ENCODE data around the gene KRTAP12-2. TPM values are rescaled to one million over a fixed set of nuclear protein-coding genes. Genes with fewer than 3 reads are reported as not detected.
"Not testable (repeated sequence)": the region's sequence is repeated elsewhere in the genome, so short reads cannot be mapped to it uniquely, and the experiment has no call there.

Gene KRTAP12-2
- total and polyA plus RNA-seq, 5 donors: not detected

DNA sequence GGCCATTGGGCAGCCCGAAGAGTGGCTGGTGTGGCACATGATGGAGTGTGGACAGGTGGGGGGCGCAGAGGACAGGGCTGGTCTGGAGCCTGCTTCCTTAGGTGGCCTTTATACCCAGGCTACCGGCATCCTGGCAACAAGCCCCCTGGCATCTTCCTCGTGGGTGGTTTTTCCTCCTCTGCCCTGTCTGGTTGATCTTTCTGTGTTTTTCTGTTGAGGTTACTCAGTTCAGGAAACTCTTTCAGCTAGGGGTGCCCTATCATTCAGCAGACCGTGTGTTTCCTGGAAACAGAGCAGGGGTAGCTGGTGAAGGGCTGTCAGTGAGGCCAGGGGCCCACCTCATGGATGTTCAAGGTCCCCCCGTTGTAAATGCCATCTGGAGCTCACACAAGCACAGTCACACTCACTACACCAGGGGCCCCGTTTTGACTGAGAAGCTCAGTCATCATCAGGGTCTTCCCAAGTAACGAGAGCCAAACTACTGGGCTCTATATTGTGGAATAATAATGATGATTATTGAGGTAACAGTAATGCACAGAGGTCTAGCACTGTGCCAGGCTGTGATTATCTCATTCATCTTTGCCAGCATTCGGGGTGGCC lies 12.1 kb downstream of the KRTAP12-2 start, which contains the start of gene KRTAP12-4:
TSS of gene KRTAP12-4 (minus strand) at position 84 of the 600 bp plus-strand sequence. CDS start at position 39, 45 bp downstream.
- no peak within 1 kb of the TSS for H3K27ac ChIP-seq (ENCODE audit: low read length)
- DNase-seq (no peak), ATAC-seq (no peak)
- H3K9me3 ChIP-seq (ENCODE audit: control insufficient read depth, low read length): no peaks in the 10 kb centered on the region
- intact Hi-C loops (cut with DNase I): no loop called here
- no peaks in the 10 kb centered on the region for H3K27me3 ChIP-seq (ENCODE audit: control insufficient read depth, insufficient read depth)
- H3K4me3 ChIP-seq (ENCODE audit: low read length): no peak within 1 kb of the TSS
- H3K4me1 ChIP-seq (ENCODE audit: control insufficient read depth, insufficient read depth, low read length): no peaks in the 10 kb centered on the region
- WGBS: 81% methylated on average over 8 of the region's 9 CpGs

DNA sequence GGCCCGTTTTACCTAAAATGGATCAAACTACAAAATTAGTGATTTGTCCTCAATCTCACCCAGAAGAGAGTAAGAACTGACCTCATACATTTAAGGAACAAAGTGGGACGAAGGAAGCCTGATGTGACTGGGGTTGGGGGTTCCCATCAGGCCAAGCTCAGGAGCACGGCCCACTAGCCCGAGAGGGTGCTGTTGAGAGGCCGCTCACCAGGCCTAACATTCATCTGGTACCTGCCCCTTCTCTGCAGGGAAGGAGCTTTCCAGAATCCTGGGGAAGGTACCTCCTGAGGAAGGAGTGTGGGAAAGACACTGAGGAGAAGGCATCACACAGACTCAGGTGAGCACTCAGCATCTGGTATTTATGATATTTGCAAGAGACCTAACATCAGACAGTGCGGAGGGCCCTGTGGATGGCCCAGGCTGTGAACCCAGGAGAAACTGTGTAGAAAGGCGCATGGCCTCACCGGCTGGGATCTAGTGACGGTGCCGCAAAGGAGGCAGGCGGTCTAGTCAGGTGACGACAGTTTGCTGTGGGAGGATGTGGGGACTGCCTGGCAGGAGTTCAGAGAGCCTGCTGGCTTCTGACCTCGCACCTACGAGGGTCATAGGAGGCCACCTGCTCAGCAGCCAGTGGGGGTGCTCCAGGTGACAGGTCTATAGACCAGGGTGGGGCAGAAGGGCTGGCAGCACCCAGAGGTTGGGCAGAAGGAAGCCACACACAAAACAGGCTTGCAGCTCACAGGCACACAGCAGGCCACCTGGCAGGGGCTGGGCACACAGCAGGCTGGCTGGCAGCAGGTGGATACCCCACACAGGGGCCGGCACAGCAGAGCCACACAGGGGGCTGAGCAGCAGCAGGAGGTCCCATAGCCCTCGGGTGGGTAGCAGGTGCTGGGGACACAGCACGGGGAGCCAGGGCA lies 12.8 kb downstream of the KRTAP12-2 start:
- no peaks in the 10 kb centered on the region for H3K9me3 ChIP-seq (ENCODE audit: control insufficient read depth, low read length)
- WGBS: 75% methylated on average over 17 of the region's 17 CpGs
- no peak overlapping the region for H3K27ac ChIP-seq (ENCODE audit: low read length)
- intact Hi-C loops (cut with DNase I): no loop called here
- peak in 1 of 3 donors; percentile 55 for DNase-seq
- no peak for ATAC-seq
- H3K4me1 ChIP-seq (ENCODE audit: control insufficient read depth, insufficient read depth, low read length): no peaks in the 10 kb centered on the region
- no peaks in the 10 kb centered on the region for H3K27me3 ChIP-seq (ENCODE audit: control insufficient read depth, insufficient read depth)
- no peak overlapping the region for H3K4me3 ChIP-seq (ENCODE audit: low read length)

DNA sequence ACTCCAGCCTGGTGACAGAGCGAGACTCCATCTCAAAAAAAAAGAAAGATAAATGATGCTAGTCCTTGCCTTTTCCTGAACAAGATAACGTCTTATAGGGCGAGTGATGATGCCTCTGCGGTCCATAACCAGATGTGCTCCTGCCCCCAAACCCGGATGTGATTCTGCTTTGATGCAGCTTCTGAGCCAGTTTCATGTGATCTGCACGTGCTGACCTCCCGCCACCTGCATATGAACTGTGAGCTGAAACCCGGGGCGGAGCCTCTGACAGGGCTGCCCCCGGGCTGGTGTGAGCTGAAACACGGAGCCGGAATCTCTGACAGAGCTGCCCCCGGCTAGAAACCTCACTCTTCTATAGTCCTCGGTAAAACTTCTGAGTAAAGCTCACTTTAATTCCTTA lies 13.6 kb downstream of the KRTAP12-2 start:
- no peaks in the 10 kb centered on the region for H3K9me3 ChIP-seq (ENCODE audit: control insufficient read depth, low read length)
- H3K4me3 ChIP-seq (ENCODE audit: low read length): no peak overlapping the region
- no peak for ATAC-seq
- DNase-seq: no peak
- 62% methylated on average over 14 of the region's 14 CpGs for WGBS
- no peaks in the 10 kb centered on the region for H3K27me3 ChIP-seq (ENCODE audit: control insufficient read depth, insufficient read depth)
- no peaks in the 10 kb centered on the region for H3K4me1 ChIP-seq (ENCODE audit: control insufficient read depth, insufficient read depth, low read length)
- intact Hi-C loops (cut with DNase I): no loop called here
- H3K27ac ChIP-seq (ENCODE audit: low read length): no peak overlapping the region

DNA sequence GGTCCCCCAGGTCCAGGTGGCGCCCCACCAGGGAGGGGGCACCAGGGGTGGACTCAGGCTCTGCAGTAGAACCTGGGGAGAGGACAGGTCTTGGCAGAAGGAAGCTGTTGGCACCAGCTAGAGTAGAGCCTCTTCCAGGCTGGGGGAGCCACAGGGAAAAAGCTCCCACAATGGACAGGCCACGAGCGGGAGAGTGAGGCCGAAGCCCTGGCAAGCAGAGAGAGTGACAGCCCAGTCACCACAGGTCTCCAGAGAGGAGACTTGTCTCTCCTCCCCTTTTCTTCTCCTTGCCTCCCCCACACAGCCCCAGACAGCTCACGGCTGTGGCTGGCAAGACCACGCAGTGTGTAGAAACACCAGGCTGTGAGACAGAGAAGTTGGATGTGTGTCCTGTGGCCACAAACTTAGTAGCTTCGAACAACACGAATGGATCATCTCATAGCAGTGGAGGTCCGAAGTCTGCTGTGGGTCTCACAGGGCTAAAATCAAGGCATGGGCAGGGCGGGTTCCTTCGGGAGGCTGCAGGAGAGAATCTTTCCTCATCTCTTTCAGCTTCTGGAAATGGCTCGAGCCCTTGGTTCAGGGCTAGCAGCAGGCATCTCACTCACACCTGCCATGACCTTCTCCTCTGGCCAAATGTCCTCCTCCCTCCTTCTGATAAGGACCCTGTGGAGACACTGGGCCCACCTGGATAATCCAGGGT lies 15.6 kb downstream of the KRTAP12-2 start:
- intact Hi-C loops (cut with DNase I): no loop called here
- Histone ChIP-seq H3K27ac (ENCODE audit: low read length) (no peak overlapping the region), H3K4me1 (ENCODE audit: control insufficient read depth, insufficient read depth, low read length) (no peaks in the 10 kb centered on the region), H3K9me3 (ENCODE audit: control insufficient read depth, low read length) (no peaks in the 10 kb centered on the region), H3K27me3 (ENCODE audit: control insufficient read depth, insufficient read depth) (no peaks in the 10 kb centered on the region), H3K4me3 (ENCODE audit: low read length) (no peak overlapping the region)
- ATAC-seq: no peak
- no peak for DNase-seq
- WGBS: 83% methylated on average over 12 of the region's 12 CpGs

DNA sequence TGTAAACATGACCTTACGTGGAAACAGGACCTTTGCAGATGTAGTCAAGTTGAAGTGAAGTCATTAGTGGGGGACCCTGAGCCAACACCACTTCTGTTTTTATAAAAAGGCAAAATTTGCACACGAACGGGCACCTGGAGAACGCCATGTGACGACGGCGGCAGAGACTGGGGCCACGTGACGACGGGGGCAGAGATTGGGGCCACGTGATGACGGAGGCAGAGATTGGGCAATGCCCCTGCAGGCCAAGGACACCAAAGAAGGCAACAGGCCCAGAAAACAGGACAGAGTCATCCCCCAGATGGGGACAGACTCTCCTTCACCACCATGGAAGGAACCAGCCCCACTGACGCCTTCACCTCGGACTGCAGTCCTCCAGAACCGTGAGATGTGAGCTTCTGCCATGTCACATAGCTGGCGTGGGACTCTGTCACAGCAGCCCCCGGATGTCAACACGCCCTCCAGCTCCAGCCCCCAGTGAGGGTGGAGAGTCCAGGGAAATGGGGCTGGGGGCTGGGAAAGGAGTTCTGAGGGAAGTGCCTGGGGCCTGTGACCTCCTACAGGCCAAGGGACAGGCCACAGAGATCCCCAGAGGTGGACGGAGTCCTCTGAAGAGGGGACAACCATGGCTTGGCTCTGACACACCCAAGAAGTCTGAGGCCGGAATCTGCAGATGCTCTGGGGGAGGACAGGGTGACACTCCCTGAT lies 16.3 kb downstream of the KRTAP12-2 start:
- WGBS: 90% methylated on average over 20 of the region's 20 CpGs

DNA sequence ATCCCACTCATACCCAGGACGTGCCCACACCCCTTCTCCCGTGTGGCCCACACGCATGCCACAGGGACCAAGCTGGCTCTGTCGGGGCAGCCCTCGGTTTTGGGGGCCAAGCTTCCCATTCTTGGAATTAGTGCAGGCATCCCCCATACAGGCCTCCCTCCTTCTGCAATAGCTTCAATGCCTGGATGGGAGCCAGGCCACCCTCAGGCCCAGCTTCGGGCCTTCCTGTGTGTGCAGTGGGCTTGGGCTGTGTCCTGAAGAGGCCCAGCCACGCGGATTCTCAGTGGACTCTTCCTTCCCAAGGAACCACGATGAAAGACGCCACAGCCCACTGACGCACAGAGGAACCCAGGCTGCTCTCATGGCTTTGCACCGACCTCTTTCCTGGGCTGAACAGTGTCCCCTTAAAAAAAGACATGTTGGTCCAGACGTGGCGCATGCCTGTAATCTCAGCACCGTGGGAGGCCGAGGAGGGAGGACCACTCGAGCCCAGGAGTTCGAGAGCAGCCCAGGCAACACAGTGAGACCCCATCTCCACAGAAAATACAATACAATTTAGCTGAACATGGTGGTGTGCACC lies 17.1 kb downstream of the KRTAP12-2 start:
- Histone ChIP-seq H3K27me3 (ENCODE audit: control insufficient read depth, insufficient read depth) (no peaks in the 10 kb centered on the region), H3K4me3 (ENCODE audit: low read length) (no peak overlapping the region), H3K4me1 (ENCODE audit: control insufficient read depth, insufficient read depth, low read length) (no peaks in the 10 kb centered on the region), H3K27ac (ENCODE audit: low read length) (no peak overlapping the region), H3K9me3 (ENCODE audit: control insufficient read depth, low read length) (no peaks in the 10 kb centered on the region)
- no peak for DNase-seq
- intact Hi-C loops (cut with DNase I): no loop called here
- 81% methylated on average over 18 of the region's 18 CpGs for WGBS
- ATAC-seq: no peak

More for the DNA sequence above, 16.3 kb downstream of the KRTAP12-2 start:
- Histone ChIP-seq H3K4me3 (ENCODE audit: low read length) (no peak overlapping the region), H3K4me1 (ENCODE audit: control insufficient read depth, insufficient read depth, low read length) (no peaks in the 10 kb centered on the region), H3K27me3 (ENCODE audit: control insufficient read depth, insufficient read depth) (no peaks in the 10 kb centered on the region), H3K27ac (ENCODE audit: low read length) (no peak overlapping the region), H3K9me3 (ENCODE audit: control insufficient read depth, low read length) (no peaks in the 10 kb centered on the region)
- intact Hi-C loops (cut with DNase I): no loop called here
- ATAC-seq: no peak
- no peak for DNase-seq

DNA sequence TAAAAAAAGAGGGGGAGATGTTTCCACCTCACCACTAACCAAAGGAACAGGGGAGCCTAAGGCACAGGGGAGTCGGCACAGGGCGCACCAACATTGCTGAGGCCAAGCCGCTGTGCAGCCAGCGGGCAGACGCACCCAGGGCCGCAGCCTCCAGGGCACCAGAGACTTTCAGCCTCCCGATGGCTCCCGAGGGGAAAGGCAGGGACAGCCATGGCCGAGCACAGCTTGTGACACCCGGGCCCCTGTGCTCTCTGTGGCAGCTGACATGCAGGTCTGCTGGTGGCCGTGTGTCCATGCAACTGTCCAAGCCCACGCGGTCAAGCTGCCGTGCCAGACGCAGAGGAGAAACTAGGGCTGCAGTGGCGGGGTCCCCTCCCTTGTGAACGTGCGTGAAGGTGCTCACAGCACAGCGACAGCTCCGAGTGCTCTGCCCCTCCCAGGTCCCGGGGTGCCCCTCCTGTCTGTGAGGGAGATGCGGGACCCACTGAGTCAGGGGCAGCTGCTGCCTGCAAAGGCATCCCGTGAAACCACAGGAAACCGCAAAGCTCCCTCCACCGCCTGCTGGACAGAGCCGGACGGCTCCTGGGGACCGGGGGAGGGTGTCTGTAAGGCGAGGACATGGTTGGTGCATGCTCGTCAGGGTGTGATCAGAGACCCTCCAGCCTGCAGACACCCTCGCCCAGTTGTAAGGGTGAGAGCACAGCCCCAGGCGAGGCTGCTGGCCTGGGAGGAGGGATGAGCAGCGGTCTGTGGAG lies 18.0 kb downstream of the KRTAP12-2 start:
- DNase-seq (no peak), ATAC-seq (no peak)
- intact Hi-C loops (cut with DNase I): no loop called here
- Histone ChIP-seq H3K9me3 (ENCODE audit: control insufficient read depth, low read length) (no peaks in the 10 kb centered on the region), H3K27me3 (ENCODE audit: control insufficient read depth, insufficient read depth) (no peaks in the 10 kb centered on the region), H3K4me3 (ENCODE audit: low read length) (no peak overlapping the region), H3K4me1 (ENCODE audit: control insufficient read depth, insufficient read depth, low read length) (no peaks in the 10 kb centered on the region), H3K27ac (ENCODE audit: low read length) (no peak overlapping the region)
- 76% methylated on average over 33 of the region's 33 CpGs for WGBS

DNA sequence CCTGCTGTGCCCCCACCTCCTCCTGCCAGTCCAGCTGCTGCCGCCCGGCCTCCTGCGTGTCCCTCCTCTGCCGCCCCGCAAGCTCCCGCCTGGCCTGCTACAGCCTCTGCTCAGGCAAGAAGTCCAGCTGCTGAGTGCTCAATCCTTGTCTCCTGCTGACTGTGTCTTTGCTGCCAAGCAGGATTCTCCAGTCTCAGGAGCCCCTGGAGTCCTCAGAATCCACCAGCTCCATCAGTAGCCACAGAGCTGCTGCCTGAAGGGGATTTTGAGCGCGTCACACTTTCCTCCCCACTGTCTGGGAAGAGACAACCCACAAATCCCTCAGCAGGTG lies 19.5 kb downstream of the KRTAP12-2 start:
- WGBS: 68% methylated on average over 8 of the region's 8 CpGs
- Histone ChIP-seq H3K4me1 (ENCODE audit: control insufficient read depth, insufficient read depth, low read length) (no peaks in the 10 kb centered on the region), H3K9me3 (ENCODE audit: control insufficient read depth, low read length) (no peaks in the 10 kb centered on the region), H3K4me3 (ENCODE audit: low read length) (no peak overlapping the region), H3K27ac (ENCODE audit: low read length) (no peak overlapping the region), H3K27me3 (ENCODE audit: control insufficient read depth, insufficient read depth) (no peaks in the 10 kb centered on the region)
- DNase-seq: no peak
- intact Hi-C loops (cut with DNase I): no loop called here
- no peak for ATAC-seq

DNA sequence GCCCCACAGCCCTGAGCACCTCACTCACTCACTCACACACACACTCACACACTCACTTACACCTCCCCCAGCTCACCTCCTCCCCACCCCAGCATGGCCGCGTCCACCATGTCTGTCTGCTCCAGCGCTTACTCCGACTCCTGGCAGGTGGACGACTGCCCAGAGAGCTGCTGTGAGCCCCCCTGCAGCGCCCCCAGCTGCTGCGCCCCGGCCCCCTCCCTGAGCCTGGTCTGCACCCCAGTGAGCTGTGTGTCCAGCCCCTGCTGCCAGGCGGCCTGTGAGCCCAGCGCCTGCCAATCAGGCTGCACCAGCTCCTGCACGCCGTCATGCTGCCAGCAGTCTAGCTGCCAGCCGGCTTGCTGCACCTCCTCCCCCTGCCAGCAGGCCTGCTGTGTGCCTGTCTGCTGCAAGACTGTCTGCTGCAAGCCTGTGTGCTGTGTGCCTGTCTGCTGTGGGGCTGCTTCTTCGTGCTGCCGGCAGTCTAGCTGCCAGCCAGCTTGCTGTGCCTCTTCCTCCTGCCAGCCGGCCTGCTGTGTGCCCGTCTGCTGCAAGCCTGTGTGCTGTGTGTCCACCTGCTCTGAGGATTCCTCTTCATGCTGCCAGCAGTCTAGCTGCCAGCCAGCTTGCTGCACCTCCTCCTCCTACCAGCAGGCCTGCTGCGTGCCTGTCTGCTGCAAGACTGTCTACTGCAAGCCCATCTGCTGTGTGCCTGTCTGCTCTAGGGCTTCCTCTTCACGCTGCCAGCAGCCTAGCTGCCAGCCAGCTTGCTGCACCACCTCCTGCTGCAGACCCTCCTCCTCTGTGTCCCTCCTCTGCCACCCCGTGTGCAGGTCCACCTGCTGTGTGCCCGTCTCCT lies 20.1 kb downstream of the KRTAP12-2 start, which contains the start of gene KRTAP10-11:
TSS of gene KRTAP10-11 (plus strand) at position 49 of the 856 bp plus-strand sequence. CDS start at position 94, 45 bp downstream.
- H3K27ac ChIP-seq (ENCODE audit: low read length); H3K9me3 ChIP-seq (ENCODE audit: control insufficient read depth, low read length); ATAC-seq; H3K27me3 ChIP-seq (ENCODE audit: control insufficient read depth, insufficient read depth); H3K4me1 ChIP-seq (ENCODE audit: control insufficient read depth, insufficient read depth, low read length); H3K4me3 ChIP-seq (ENCODE audit: low read length); intact Hi-C loops (cut with DNase I); DNase-seq: not testable (repeated sequence)
- 74% methylated on average over 21 of the region's 21 CpGs for WGBS

Data from right cardiac atrium (tissue), 5 donors.